WTC11 (cell line): Measurements from ENCODE around the gene B3GLCT.

Source experiments
- ESRRA ChIP-seq: sonication (generic); formaldehyde crosslinking; IDR thresholded peaks from 2 replicates; pipeline ENCODE4 v1.8.1; 2022; ENCODE audit warnings: mild to moderate bottlenecking, missing genetic modification reagents, borderline replicate concordance
- ZNF263 ChIP-seq: sonication (generic); formaldehyde crosslinking; IDR thresholded peaks from 2 replicates; pipeline ENCODE4 v1.8.1; 2022; ENCODE audit warnings: low read depth, mild to moderate bottlenecking, moderate library complexity, missing genetic modification reagents
- TF ChIP-seq, protein P1 (sequence below): sonication (generic); formaldehyde crosslinking; IDR thresholded peaks from 2 replicates; pipeline ENCODE4 v1.8.0; 2022; ENCODE audit warnings: mild to moderate bottlenecking, missing genetic modification reagents
- TF ChIP-seq, protein P2 (sequence below): sonication (generic); formaldehyde crosslinking; IDR thresholded peaks from 2 replicates; pipeline ENCODE4 v1.8.1; 2023; ENCODE audit warnings: mild to moderate bottlenecking, missing genetic modification reagents, moderate library complexity
- TF ChIP-seq, protein P3 (sequence below): sonication (generic); formaldehyde crosslinking; IDR thresholded peaks from 2 replicates; pipeline ENCODE4 v1.8.1; 2022; ENCODE audit warnings: mild to moderate bottlenecking, moderate library complexity, missing genetic modification reagents
- TF ChIP-seq, protein P4 (sequence below): sonication (generic); formaldehyde crosslinking; conservative IDR thresholded peaks from 2 replicates; pipeline ENCODE4 v1.8.1; 2023; ENCODE audit warnings: mild to moderate bottlenecking, low read depth, missing genetic modification reagents, moderate library complexity

DNA sequence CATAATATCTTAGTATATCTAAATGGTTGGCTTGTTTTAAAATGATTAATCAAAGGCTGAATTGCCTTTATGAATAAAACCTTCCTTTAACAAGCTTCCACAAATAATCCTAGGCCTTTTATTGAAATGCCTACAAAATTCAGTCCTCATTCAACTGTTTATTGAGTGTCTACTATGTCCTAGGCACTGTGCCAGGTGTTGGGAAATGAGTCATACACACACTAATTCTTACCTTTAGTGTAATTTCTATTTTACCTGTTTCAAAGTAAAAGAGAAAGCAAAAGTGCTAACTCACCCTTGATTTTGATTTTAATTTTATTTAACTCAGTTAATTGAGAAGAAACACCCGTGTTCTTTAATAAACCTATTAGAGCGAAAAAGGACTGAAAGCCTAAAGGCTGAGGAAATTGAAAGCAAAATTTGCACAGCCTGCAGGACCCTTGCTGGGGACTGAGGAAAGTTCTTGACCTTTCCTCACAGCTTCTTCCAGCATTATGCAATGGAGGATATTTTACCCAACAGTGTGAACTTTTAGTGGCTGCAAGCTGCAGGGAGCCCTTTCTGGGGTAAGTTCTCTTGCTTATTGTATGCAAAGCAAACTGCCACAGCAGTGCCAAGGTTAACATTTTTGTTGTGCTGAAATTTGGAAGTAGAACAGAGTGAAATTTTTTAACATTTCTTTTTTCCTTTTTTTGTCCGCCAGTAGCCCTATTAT lies 83.1 kb downstream of the B3GLCT start:
- TF ChIP-seq, protein P1, sequence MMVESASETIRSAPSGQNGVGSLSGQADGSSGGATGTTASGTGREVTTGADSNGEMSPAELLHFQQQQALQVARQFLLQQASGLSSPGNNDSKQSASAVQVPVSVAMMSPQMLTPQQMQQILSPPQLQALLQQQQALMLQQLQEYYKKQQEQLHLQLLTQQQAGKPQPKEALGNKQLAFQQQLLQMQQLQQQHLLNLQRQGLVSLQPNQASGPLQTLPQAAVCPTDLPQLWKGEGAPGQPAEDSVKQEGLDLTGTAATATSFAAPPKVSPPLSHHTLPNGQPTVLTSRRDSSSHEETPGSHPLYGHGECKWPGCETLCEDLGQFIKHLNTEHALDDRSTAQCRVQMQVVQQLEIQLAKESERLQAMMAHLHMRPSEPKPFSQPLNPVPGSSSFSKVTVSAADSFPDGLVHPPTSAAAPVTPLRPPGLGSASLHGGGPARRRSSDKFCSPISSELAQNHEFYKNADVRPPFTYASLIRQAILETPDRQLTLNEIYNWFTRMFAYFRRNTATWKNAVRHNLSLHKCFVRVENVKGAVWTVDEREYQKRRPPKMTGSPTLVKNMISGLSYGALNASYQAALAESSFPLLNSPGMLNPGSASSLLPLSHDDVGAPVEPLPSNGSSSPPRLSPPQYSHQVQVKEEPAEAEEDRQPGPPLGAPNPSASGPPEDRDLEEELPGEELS = no peak
- TF ChIP-seq, protein P2, sequence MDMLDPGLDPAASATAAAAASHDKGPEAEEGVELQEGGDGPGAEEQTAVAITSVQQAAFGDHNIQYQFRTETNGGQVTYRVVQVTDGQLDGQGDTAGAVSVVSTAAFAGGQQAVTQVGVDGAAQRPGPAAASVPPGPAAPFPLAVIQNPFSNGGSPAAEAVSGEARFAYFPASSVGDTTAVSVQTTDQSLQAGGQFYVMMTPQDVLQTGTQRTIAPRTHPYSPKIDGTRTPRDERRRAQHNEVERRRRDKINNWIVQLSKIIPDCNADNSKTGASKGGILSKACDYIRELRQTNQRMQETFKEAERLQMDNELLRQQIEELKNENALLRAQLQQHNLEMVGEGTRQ = no peak
- TF ChIP-seq ESRRA (CRISPR knock-in tag) (no peak), ZNF263 (CRISPR knock-in tag) (no peak)
- TF ChIP-seq, protein P3, sequence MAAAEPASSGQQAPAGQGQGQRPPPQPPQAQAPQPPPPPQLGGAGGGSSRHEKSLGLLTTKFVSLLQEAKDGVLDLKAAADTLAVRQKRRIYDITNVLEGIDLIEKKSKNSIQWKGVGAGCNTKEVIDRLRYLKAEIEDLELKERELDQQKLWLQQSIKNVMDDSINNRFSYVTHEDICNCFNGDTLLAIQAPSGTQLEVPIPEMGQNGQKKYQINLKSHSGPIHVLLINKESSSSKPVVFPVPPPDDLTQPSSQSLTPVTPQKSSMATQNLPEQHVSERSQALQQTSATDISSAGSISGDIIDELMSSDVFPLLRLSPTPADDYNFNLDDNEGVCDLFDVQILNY = no peak
- TF ChIP-seq, protein P4, sequence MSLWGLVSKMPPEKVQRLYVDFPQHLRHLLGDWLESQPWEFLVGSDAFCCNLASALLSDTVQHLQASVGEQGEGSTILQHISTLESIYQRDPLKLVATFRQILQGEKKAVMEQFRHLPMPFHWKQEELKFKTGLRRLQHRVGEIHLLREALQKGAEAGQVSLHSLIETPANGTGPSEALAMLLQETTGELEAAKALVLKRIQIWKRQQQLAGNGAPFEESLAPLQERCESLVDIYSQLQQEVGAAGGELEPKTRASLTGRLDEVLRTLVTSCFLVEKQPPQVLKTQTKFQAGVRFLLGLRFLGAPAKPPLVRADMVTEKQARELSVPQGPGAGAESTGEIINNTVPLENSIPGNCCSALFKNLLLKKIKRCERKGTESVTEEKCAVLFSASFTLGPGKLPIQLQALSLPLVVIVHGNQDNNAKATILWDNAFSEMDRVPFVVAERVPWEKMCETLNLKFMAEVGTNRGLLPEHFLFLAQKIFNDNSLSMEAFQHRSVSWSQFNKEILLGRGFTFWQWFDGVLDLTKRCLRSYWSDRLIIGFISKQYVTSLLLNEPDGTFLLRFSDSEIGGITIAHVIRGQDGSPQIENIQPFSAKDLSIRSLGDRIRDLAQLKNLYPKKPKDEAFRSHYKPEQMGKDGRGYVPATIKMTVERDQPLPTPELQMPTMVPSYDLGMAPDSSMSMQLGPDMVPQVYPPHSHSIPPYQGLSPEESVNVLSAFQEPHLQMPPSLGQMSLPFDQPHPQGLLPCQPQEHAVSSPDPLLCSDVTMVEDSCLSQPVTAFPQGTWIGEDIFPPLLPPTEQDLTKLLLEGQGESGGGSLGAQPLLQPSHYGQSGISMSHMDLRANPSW (CRISPR knock-in tag) = no peak
